Cardiac muscle cell (in vitro differentiated cells and primary cell): ENCODE results near the gene EDN2. TPM values are rescaled to one million over a fixed set of nuclear protein-coding genes. Genes with fewer than 3 reads are reported as not detected.

Source experiments
- DNase-seq, 2 donors: peaks; one replicate each; pipeline versions ENCODE4 v3.0.0 to v3.0.0-alpha.2; 2010 to 2017; ENCODE audit warnings: low read depth in 1 of 2, low spot score in 1 of 2
- H3K27ac ChIP-seq: fragments of 200-600 bp; sonication (generic); 2 replicates; pipeline ENCODE4 v1.5.1; 2016
- H3K27me3 ChIP-seq: fragments of 200-600 bp; sonication (generic); 2 replicates; pipeline ENCODE4 v1.6.0; 2016; ENCODE audit warnings: control low read depth
- H3K36me3 ChIP-seq: fragments of 200-600 bp; sonication (generic); 2 replicates; pipeline ENCODE4 v1.5.1; 2016; ENCODE audit warnings: control low read depth
- H3K4me1 ChIP-seq: fragments of 200-600 bp; sonication (generic); 2 replicates; pipeline ENCODE4 v1.8.1; 2017; ENCODE audit warnings: low read depth, mild to moderate bottlenecking, mixed run types
- H3K4me3 ChIP-seq: fragments of 200-600 bp; sonication (generic); 2 replicates; pipeline ENCODE4 v1.5.1; 2016; ENCODE audit warnings: mild to moderate bottlenecking
- H3K9me3 ChIP-seq: fragments of 200-600 bp; sonication (generic); 2 replicates; pipeline ENCODE4 v1.5.1; 2017; ENCODE audit warnings: low read depth, mild to moderate bottlenecking, control low read depth
- polyA plus RNA-seq: library from polyadenylated mRNA; unstranded; fragments of >200 nt; fragmentation: Nextera tagmentation; extraction: Ambion mirVana; gene quantifications from 2 replicates; pipeline ENCODE4 v1.2.1, GENCODE V29; 2016
- total RNA-seq: library from RNA; depleted of rRNA; stranded (reverse); fragments of >200 nt; gene quantifications from 2 replicates; pipeline ENCODE4 v1.2.3, GENCODE V29; 2016
- TF ChIP-seq, protein P1 (sequence below): IDR thresholded peaks from 2 replicates; pipeline ENCODE4 v1.5.1; 2012; ENCODE audit warnings: low read depth, mild to moderate bottlenecking, low read length

EDN2 gene
- total and polyA plus RNA-seq, 2 experiments from 2014 or later: 0.98 to 1.8 TPM

DNA sequence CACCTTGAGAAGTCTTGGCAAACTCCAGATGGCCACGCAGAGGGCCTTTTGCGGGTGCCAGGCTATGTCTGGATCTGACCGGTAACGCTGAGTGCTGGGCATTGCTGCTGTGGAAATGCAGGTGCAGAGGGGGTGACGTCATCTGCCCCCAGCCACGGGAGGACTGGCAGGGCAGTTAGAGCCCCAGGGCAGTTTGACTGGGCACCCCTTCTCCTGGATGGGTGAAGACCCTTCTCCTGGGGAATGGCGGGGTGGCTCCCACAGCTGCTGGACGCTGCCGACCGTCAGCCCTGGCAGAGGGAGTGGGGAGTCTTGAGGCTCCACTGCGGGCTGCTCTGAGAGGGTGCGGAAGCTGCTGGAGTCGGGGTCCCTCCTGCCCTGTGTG lies 12.6 kb upstream of the EDN2 start:
- Histone ChIP-seq H3K4me3 (no peak overlapping the region), H3K4me1 (peaks cover 24% of the 10 kb centered on the region), H3K36me3 (no peaks in the 10 kb centered on the region), H3K27ac (peak overlapping the region; percentile 89), H3K27me3 (no peaks in the 10 kb centered on the region), H3K9me3 (no peaks in the 10 kb centered on the region)
- DNase-seq: no peak
- TF ChIP-seq, protein P1, sequence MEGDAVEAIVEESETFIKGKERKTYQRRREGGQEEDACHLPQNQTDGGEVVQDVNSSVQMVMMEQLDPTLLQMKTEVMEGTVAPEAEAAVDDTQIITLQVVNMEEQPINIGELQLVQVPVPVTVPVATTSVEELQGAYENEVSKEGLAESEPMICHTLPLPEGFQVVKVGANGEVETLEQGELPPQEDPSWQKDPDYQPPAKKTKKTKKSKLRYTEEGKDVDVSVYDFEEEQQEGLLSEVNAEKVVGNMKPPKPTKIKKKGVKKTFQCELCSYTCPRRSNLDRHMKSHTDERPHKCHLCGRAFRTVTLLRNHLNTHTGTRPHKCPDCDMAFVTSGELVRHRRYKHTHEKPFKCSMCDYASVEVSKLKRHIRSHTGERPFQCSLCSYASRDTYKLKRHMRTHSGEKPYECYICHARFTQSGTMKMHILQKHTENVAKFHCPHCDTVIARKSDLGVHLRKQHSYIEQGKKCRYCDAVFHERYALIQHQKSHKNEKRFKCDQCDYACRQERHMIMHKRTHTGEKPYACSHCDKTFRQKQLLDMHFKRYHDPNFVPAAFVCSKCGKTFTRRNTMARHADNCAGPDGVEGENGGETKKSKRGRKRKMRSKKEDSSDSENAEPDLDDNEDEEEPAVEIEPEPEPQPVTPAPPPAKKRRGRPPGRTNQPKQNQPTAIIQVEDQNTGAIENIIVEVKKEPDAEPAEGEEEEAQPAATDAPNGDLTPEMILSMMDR: no peak

DNA sequence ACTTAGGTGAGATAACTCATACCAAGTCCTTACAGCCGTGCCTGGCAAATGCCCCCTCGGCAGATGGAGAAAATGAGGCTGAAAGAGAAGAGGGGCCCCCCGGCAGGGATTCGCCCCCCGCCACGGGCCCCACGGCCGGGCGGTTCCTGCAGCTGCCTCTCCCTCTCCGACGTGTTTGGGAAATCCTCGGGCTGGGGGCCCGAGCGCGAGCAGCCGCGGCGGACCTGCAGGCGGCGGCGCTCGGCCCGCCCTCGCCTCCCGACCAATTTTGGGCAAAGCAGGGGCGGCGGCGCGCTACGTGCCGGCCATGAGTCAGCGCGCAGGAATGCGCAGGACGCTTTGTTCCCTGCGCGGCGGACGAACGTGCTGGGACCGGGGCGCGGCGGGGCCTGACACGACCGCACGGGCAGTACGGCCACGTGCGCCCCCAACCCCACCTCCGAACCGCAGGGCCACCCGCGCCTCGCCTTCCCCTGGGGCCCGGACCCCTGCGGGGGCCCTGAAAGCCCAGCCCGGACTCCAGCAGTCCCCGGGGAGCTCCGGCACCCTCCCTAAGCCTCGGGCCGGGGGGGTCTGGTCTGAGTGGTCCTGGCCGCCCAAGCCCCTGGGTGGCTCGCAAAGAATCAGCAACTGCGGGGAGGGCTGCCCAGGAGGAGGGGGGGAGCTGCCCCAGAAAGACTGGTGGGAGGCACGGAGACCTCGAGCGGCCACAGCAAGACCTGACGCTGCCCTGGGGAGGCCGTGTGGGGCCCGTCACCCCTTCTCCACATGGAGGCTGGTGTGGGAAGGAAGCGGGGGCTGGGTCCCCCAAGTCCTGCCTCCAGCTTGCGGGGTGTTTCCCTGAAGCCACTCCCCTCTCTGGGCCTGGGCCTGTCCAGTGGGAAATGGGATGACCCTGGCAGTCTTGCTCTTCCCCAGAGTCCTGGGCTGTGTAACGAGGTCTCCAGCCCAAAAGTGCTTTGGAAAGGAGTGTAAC lies 11.9 kb upstream of the EDN2 start:
- peaks cover 24% of the 10 kb centered on the region for H3K4me1 ChIP-seq
- H3K27ac ChIP-seq: peak overlapping the region; percentile 89
- TF ChIP-seq, protein P1: peak; percentile 7
- peak; percentile 95 to 96 for DNase-seq
- no peak overlapping the region for H3K4me3 ChIP-seq
- H3K27me3 ChIP-seq: no peaks in the 10 kb centered on the region
- no peaks in the 10 kb centered on the region for H3K36me3 ChIP-seq
- no peaks in the 10 kb centered on the region for H3K9me3 ChIP-seq

DNA sequence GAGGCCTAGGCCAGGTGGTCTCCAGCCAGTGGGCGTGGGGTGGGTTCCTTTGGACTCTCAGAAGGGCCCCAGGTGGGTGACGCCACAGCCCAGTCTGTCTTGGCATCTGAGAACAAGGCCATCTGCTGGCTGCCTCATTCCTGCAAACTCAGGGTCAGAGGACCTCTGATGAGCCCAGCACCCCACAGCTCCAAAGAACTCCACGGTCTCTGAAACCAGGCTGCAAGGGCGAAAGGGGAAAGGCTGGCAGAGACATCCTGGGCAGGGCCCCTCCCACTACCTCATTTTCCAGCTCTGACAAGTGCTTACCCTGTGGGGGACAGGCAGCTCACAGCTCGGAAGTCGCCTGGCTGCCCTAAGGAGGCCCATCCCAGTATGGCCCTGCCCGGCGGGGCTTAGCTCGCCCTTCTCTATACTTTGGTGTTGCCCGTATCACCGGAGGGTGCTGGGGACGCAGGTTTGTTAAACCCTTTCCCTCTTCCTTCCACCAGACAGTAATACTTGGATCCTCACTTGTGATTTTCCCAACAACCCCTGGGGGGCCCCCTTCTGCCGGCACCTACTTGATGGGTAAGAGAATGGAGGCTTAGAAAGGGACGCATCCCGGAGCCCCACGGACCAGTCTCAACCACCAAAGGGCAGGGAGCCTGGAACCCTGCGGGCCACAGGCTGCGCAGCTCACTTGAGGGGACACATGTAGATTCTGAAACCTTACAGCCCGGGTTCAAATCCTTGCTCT lies 10.9 kb upstream of the EDN2 start:
- DNase-seq: peak; percentile 36 to 51
- Histone ChIP-seq H3K27ac (peak overlapping the region; percentile 86), H3K4me1 (peaks cover 17% of the 10 kb centered on the region), H3K9me3 (no peaks in the 10 kb centered on the region), H3K27me3 (no peaks in the 10 kb centered on the region), H3K36me3 (no peaks in the 10 kb centered on the region), H3K4me3 (no peak overlapping the region)
- TF ChIP-seq, protein P1: peak; percentile 18

DNA sequence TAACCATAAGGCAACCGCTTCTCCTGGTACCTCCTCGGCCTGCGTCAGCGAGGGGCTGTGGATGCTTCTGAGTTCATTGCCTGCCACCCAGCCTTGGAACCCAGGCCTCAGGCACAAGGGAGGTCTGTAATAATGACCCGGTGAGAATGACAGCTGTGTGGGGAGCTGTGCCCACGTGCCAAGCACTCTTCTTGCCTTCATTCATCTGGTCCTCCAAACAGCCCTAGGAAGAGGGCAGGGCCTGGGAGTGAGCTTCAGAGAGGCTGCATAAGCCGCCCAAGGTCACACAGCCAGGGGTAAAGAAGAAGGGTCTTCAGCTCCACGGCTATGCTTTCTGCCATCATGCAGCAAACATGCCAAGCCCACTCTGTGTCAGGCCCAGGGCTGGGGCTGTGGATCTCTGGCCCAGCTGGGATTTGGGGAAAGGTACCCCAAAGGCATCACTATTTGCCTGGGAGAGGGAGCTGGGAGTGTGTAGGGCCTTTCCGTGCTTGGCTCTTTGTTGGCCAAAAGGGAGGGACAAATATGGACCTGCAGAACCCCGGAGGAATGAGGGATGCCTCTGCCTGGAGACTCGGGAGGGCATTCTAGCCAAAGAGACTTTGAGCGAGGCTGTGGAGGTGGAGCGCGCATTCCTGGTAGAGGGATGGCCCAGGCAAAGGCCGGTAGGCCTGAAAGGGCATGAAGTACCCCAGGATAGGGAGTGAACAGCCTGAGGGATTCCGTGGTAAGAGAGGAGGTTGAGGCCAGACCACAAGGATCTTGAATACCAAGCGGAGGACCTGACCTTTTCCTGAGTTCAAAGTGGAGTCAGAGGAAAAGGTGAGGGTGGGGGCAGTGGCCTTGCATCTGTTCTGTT lies 10.1 kb upstream of the EDN2 start:
- peak overlapping the region; percentile 86 for H3K27ac ChIP-seq
- DNase-seq: no peak
- H3K4me1 ChIP-seq: peaks cover 14% of the 10 kb centered on the region
- no peaks in the 10 kb centered on the region for H3K27me3 ChIP-seq
- no peak overlapping the region for H3K4me3 ChIP-seq
- H3K36me3 ChIP-seq: no peaks in the 10 kb centered on the region
- TF ChIP-seq, protein P1: no peak
- H3K9me3 ChIP-seq: no peaks in the 10 kb centered on the region
